Nephron progenitor cell (in vitro differentiated cells): ENCODE measurements around the gene NWD2.

Experiments
- DNase-seq: peaks from one replicate; pipeline ENCODE4 v3.0.0; 2021
- H3K27ac Mint-ChIP-seq: 2 replicates; pipeline ENCODE4 v1.8.0; 2021; ENCODE audit warnings: mild to moderate bottlenecking, moderate library complexity, mixed read lengths
- H3K27me3 Mint-ChIP-seq: 2 replicates; pipeline ENCODE4 v1.8.0; 2021; ENCODE audit warnings: mild to moderate bottlenecking, low read depth, mixed read lengths; ENCODE audit not compliant: poor library complexity
- H3K36me3 Mint-ChIP-seq: 2 replicates; pipeline ENCODE4 v1.8.0; 2021; ENCODE audit warnings: low read depth, mixed read lengths
- H3K4me1 Mint-ChIP-seq: 2 replicates; pipeline ENCODE4 v1.8.0; 2021; ENCODE audit warnings: mixed read lengths
- H3K4me3 Mint-ChIP-seq: 2 replicates; pipeline ENCODE4 v1.8.0; 2021; ENCODE audit warnings: mild to moderate bottlenecking, moderate library complexity, mixed read lengths
- H3K9me3 Mint-ChIP-seq: 2 replicates; pipeline ENCODE4 v1.8.0; 2021; ENCODE audit warnings: mild to moderate bottlenecking, moderate library complexity, mixed read lengths
- CTCF ChIP-seq: fragments of 200-600 bp; sonication (generic); IDR thresholded peaks from 2 replicates; pipeline ENCODE4 v1.5.0; 2021; ENCODE audit warnings: antibody characterized with exemption

Gene NWD2

GRCh38 chr4:37453281-37453998 lies 208.9 kb downstream of the NWD2 start:
- H3K4me3 Mint-ChIP-seq, result peak overlapping the region; percentile 82
- H3K9me3 Mint-ChIP-seq, result no peaks in the 10 kb centered on the region
- peak; percentile 73 for DNase-seq
- peaks cover 17% of the 10 kb centered on the region for H3K4me1 Mint-ChIP-seq
- peaks cover 65% of the 10 kb centered on the region for H3K27me3 Mint-ChIP-seq
- H3K27ac Mint-ChIP-seq, result no peak overlapping the region
- TF ChIP-seq CTCF, result no peak
- H3K36me3 Mint-ChIP-seq, result no peaks in the 10 kb centered on the region

GRCh38 chr4:37453999-37454800 lies 209.7 kb downstream of the NWD2 start:
- H3K9me3 Mint-ChIP-seq, result no peaks in the 10 kb centered on the region
- no peaks in the 10 kb centered on the region for H3K36me3 Mint-ChIP-seq
- H3K27me3 Mint-ChIP-seq, result peaks cover 65% of the 10 kb centered on the region
- H3K4me3 Mint-ChIP-seq, result peak overlapping the region; percentile 73
- TF ChIP-seq CTCF, result no peak
- peaks cover 17% of the 10 kb centered on the region for H3K4me1 Mint-ChIP-seq
- no peak overlapping the region for H3K27ac Mint-ChIP-seq
- no peak for DNase-seq

GRCh38 chr4:37455301-37456131 lies 211.0 kb downstream of the NWD2 start:
- no peak overlapping the region for H3K27ac Mint-ChIP-seq
- no peaks in the 10 kb centered on the region for H3K9me3 Mint-ChIP-seq
- no peak for TF ChIP-seq CTCF
- H3K27me3 Mint-ChIP-seq, result peaks cover 65% of the 10 kb centered on the region
- H3K4me3 Mint-ChIP-seq, result peak overlapping the region; percentile 73
- no peaks in the 10 kb centered on the region for H3K36me3 Mint-ChIP-seq
- peaks cover 17% of the 10 kb centered on the region for H3K4me1 Mint-ChIP-seq
- DNase-seq, result no peak

- DNase-seq, result no peak
- Mint-ChIP-seq H3K27me3 (peaks cover 15% of the 10 kb centered on the region), H3K27ac (no peak overlapping the region), H3K4me3 (no peak overlapping the region), H3K4me1 (peaks cover 6% of the 10 kb centered on the region), H3K36me3 (no peaks in the 10 kb centered on the region), H3K9me3 (no peaks in the 10 kb centered on the region)
- no peak for TF ChIP-seq CTCF
Measured at GRCh38 chr4:37461801-37462200, 217.3 kb downstream of the NWD2 start.

GRCh38 chr4:37463033-37463856 lies 218.7 kb downstream of the NWD2 start:
- Mint-ChIP-seq H3K27me3 (peaks cover 13% of the 10 kb centered on the region), H3K27ac (no peak overlapping the region), H3K9me3 (no peaks in the 10 kb centered on the region), H3K4me1 (peaks cover 6% of the 10 kb centered on the region), H3K4me3 (no peak overlapping the region), H3K36me3 (no peaks in the 10 kb centered on the region)
- DNase-seq, result no peak
- TF ChIP-seq CTCF, result no peak
